Mesenchymal stem cell (in vitro differentiated cells and primary cell): ENCODE results near the gene ANKS1A.

Experiments used
- DNase-seq: peaks from one replicate; pipeline ENCODE4 v3.0.0-alpha.2; 2013
- H2AFZ ChIP-seq: one replicate; pipeline ENCODE4 v1.6.1; 2013; ENCODE audit warnings: low read depth, mild to moderate bottlenecking, control low read depth, inconsistent platforms, low read length, moderate library complexity
- H2AK5ac ChIP-seq: 2 replicates; pipeline ENCODE4 v1.6.1; 2013; ENCODE audit warnings: low read length, moderate library complexity, mild to moderate bottlenecking, inconsistent platforms; ENCODE audit not compliant: severe bottlenecking
- H2BK120ac ChIP-seq: one replicate; pipeline ENCODE4 v1.6.1; 2013; ENCODE audit warnings: low read depth, mild to moderate bottlenecking, inconsistent platforms, low read length, moderate library complexity
- H2BK12ac ChIP-seq, 2 experiments: one replicate each; pipeline ENCODE4 v1.6.1; 2013; ENCODE audit warnings: inconsistent platforms in 2 of 2, low read length in 2 of 2, mild to moderate bottlenecking in 2 of 2, moderate library complexity in 2 of 2, control low read depth in 1 of 2
- H2BK15ac ChIP-seq: one replicate; pipeline ENCODE4 v1.6.1; 2013; ENCODE audit warnings: mild to moderate bottlenecking, low read depth, inconsistent platforms; ENCODE audit not compliant: poor library complexity, severe bottlenecking
- H2BK5ac ChIP-seq: 2 replicates; pipeline ENCODE4 v1.6.1; 2013; ENCODE audit warnings: low read depth, mild to moderate bottlenecking, low read length, control low read depth, inconsistent platforms; ENCODE audit not compliant: poor library complexity, severe bottlenecking
- H3K14ac ChIP-seq, 2 experiments: one replicate each; pipeline ENCODE4 v1.6.1; 2013; ENCODE audit warnings: inconsistent platforms in 2 of 2, low read length in 2 of 2, control low read depth in 1 of 2, mild to moderate bottlenecking in 1 of 2, moderate library complexity in 1 of 2
- H3K18ac ChIP-seq, 2 experiments: one replicate each; pipeline ENCODE4 v1.6.1; 2013; ENCODE audit warnings: inconsistent platforms in 2 of 2, low read length in 2 of 2, control low read depth in 1 of 2, low read depth in 1 of 2, mild to moderate bottlenecking in 1 of 2
- H3K23ac ChIP-seq, 2 experiments: one replicate each; pipeline ENCODE4 v1.6.1; 2013; ENCODE audit warnings: inconsistent platforms in 2 of 2, low read length in 2 of 2, mild to moderate bottlenecking in 2 of 2, moderate library complexity in 2 of 2, control low read depth in 1 of 2
- H3K27ac ChIP-seq: 2 replicates; pipeline ENCODE4 v1.5.1; 2013; ENCODE audit warnings: mild to moderate bottlenecking, moderate library complexity, low read length, control low read depth, inconsistent platforms; ENCODE audit not compliant: poor library complexity, severe bottlenecking
- H3K27me3 ChIP-seq, 2 experiments: 2 replicates each; pipeline versions ENCODE4 v1.6.1 to v1.7.0; 2013; ENCODE audit warnings: low read length in 2 of 2, mild to moderate bottlenecking in 2 of 2, moderate library complexity in 2 of 2, control low read depth in 1 of 2, inconsistent platforms in 1 of 2; ENCODE audit not compliant: control insufficient read depth in 1 of 2, insufficient read depth in 1 of 2
- H3K36me3 ChIP-seq, 2 experiments: 2 replicates each; pipeline versions ENCODE4 v1.6.1 to v1.7.0; 2013; ENCODE audit warnings: low read length in 2 of 2, control low read depth in 1 of 2, inconsistent platforms in 1 of 2, low read depth in 1 of 2, mild to moderate bottlenecking in 1 of 2; ENCODE audit not compliant: insufficient read depth in 2 of 2, control insufficient read depth in 1 of 2
- H3K4ac ChIP-seq, 2 experiments: one replicate each; pipeline ENCODE4 v1.6.1; 2013; ENCODE audit warnings: inconsistent platforms in 2 of 2, low read length in 2 of 2, mild to moderate bottlenecking in 2 of 2, moderate library complexity in 2 of 2, control low read depth in 1 of 2, low read depth in 1 of 2
- H3K4me1 ChIP-seq: 2 replicates; pipeline ENCODE4 v1.6.1; 2013; ENCODE audit warnings: low read depth, low read length, control low read depth; ENCODE audit not compliant: control insufficient read depth, insufficient read depth
- H3K4me2 ChIP-seq: 2 replicates; pipeline ENCODE4 v1.6.1; 2013; ENCODE audit warnings: low read length, mild to moderate bottlenecking, inconsistent platforms; ENCODE audit not compliant: poor library complexity, severe bottlenecking
- H3K4me3 ChIP-seq, 2 experiments: 2 replicates each; pipeline versions ENCODE4 v1.5.1 to v1.7.0; 2013; ENCODE audit warnings: low read length in 2 of 2, mild to moderate bottlenecking in 2 of 2, control low read depth in 1 of 2, low read depth in 1 of 2; ENCODE audit not compliant: insufficient read depth in 1 of 2
- H3K79me1 ChIP-seq: replicated peaks from 2 replicates; pipeline ENCODE4 v1.6.1; 2013; ENCODE audit warnings: mild to moderate bottlenecking, control low read depth, low read length, inconsistent platforms; ENCODE audit not compliant: poor library complexity, severe bottlenecking
- H3K9ac ChIP-seq: 2 replicates; pipeline ENCODE4 v1.7.0; 2013; ENCODE audit warnings: mild to moderate bottlenecking, low read length, moderate library complexity
- H3K9me3 ChIP-seq: 2 replicates; pipeline ENCODE4 v1.7.0; 2013; ENCODE audit warnings: mild to moderate bottlenecking, low read length; ENCODE audit not compliant: control insufficient read depth
- H4K8ac ChIP-seq: one replicate; pipeline ENCODE4 v1.6.1; 2013; ENCODE audit warnings: inconsistent platforms, mild to moderate bottlenecking, low read length, moderate library complexity
- H4K91ac ChIP-seq: one replicate; pipeline ENCODE4 v1.6.1; 2013; ENCODE audit warnings: mild to moderate bottlenecking, low read length, inconsistent platforms
- WGBS: methylation state at CpG from one replicate; pipeline ENCODE4 v1.1.7; 2013; ENCODE audit warnings: mixed read lengths; 5-methylcytosine and 5-hydroxymethylcytosine counted together

The ANKS1A gene

DNA sequence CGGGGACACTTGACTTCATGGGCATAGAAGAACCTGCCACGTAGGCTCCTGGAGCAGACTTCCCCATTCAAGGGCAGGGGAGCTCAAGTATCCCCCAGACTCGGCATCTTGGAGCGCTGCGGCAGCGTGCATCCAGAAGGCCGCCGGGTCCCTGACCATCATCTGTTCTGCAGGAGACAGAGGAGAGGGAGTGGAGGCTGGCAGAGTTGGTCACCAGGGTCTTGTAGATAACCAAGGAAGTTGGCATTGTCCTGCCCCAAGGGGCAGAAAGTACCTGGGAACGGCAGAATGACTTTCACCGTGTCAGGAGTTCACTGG lies 169.3 kb downstream of the ANKS1A start:
- DNase-seq: no peak
- Histone ChIP-seq H2BK12ac (no peak overlapping the region), H4K91ac (no peak overlapping the region), H3K4ac (no peak overlapping the region), H3K27ac (no peak overlapping the region), H2BK120ac (no peak overlapping the region), H3K4me3 (no peak overlapping the region), H3K14ac (no peak overlapping the region), H3K23ac (no peak overlapping the region), H3K18ac (no peak overlapping the region), H3K9me3 (no peaks in the 10 kb centered on the region), H2AFZ (no peak overlapping the region), H3K4me1 (peaks cover 6% of the 10 kb centered on the region), H4K8ac (no peak overlapping the region), H2AK5ac (no peak overlapping the region), H2BK15ac (no peak overlapping the region), H2BK5ac (no peak overlapping the region), H3K9ac (no peak overlapping the region), H3K79me1 (peaks cover 6% of the 10 kb centered on the region), H3K4me2 (no peak overlapping the region), H3K27me3 (no peaks in the 10 kb centered on the region), H3K36me3 (peaks cover 39 to 78% of the 10 kb centered on the region in 2 experiments)
- WGBS: 97% methylated on average over 8 of the region's 10 CpGs

DNA sequence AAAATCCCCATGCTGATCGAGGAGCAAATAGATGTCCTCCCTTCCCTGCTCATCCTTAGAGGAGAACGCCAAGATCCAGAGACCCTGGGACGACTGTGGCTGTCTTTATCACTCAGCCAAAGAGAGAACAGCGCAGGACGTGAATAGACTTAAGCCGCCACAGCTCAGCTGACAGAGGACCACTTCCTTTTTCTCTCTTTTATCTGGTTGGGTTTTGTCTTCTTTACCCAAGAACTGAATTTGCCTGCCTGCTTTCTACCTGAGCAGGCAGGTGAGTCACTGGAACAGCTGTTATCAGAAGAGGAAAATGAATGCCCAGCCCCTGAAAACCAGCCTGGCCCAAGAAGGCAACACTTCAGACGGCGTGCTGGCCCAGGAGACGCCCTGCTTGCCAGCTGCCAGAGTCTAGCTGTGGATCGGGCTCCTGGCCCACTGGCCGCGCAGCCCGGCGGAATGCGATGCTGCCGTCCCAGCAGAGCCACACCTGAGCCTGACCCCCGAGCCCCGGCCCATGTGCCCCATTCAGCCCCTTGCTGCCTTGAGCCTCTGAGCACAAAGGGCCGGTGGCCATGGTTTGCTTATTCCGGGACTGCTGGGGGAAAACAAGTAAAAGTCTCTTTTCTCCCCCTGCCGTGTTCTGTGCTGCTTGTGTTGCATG lies 169.9 kb downstream of the ANKS1A start:
- no peak overlapping the region for H2BK120ac ChIP-seq
- 98% methylated on average over 21 of the region's 21 CpGs for WGBS
- no peaks in the 10 kb centered on the region for H3K9me3 ChIP-seq
- H3K14ac ChIP-seq: no peak overlapping the region
- no peak overlapping the region for H3K9ac ChIP-seq
- H3K18ac ChIP-seq: no peak overlapping the region
- no peak overlapping the region for H2AFZ ChIP-seq
- peaks cover 6% of the 10 kb centered on the region for H3K79me1 ChIP-seq
- H2BK12ac ChIP-seq: no peak overlapping the region
- H3K36me3 ChIP-seq: peaks cover 40 to 82% of the 10 kb centered on the region in 2 experiments
- H2BK5ac ChIP-seq: no peak overlapping the region
- H4K91ac ChIP-seq: no peak overlapping the region
- H3K27me3 ChIP-seq: no peaks in the 10 kb centered on the region
- H2AK5ac ChIP-seq: no peak overlapping the region
- no peak overlapping the region for H3K4me2 ChIP-seq
- no peak overlapping the region for H3K4me3 ChIP-seq
- H3K23ac ChIP-seq: no peak overlapping the region
- no peak overlapping the region for H3K27ac ChIP-seq
- H4K8ac ChIP-seq: no peak overlapping the region
- H2BK15ac ChIP-seq: no peak overlapping the region
- no peak for DNase-seq
- peaks cover 10% of the 10 kb centered on the region for H3K4me1 ChIP-seq
- H3K4ac ChIP-seq: no peak overlapping the region

DNA sequence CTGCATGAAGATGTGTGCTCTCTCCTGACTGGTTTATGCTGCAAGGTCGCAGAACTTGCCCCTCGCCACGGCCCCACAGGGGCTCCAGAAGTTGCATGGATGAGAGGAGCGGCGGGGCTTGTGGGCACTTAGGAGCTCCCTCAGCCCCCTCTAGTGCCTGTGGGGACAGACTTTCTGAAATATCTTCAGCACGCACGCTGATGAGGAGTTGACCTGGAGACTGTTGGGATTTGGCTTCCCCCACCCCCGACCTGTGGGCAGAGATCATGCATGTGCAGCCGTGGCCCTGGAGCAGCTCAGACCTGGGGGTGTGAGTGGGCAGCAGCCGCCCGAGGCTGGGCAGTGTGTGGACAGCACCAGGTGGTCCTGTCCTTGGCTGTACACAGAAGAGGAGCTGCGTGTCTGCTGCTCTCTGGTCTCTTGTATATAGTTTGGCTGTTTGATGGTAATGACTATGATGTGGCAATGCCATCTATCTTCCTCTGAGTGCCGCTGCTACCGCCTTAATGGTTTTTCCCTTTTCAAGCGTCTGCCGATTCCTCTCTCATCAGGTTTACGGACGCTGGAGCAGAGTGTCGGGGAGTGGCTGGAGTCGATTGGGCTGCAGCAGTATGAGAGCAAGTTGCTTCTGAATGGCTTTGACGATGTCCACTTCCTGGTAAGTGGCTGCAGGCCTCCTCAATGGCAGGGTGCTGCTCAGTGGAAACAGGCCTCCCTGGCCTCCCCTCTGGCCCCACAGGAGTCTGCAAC lies 170.7 kb downstream of the ANKS1A start:
- Histone ChIP-seq H3K4ac (no peak overlapping the region), H3K9ac (no peak overlapping the region), H3K9me3 (no peaks in the 10 kb centered on the region), H2BK5ac (no peak overlapping the region), H3K4me2 (no peak overlapping the region), H3K79me1 (peaks cover 6% of the 10 kb centered on the region), H4K8ac (no peak overlapping the region), H2BK12ac (no peak overlapping the region), H3K14ac (no peak overlapping the region), H3K27me3 (no peaks in the 10 kb centered on the region), H2AK5ac (no peak overlapping the region), H3K18ac (no peak overlapping the region), H3K36me3 (peaks cover 33 to 83% of the 10 kb centered on the region in 2 experiments), H3K23ac (no peak overlapping the region), H3K27ac (no peak overlapping the region), H4K91ac (no peak overlapping the region), H2BK15ac (no peak overlapping the region), H3K4me3 (no peak overlapping the region), H3K4me1 (peaks cover 8% of the 10 kb centered on the region), H2BK120ac (no peak overlapping the region), H2AFZ (no peak overlapping the region)
- WGBS: 94% methylated on average over 21 of the region's 21 CpGs
- no peak for DNase-seq

DNA sequence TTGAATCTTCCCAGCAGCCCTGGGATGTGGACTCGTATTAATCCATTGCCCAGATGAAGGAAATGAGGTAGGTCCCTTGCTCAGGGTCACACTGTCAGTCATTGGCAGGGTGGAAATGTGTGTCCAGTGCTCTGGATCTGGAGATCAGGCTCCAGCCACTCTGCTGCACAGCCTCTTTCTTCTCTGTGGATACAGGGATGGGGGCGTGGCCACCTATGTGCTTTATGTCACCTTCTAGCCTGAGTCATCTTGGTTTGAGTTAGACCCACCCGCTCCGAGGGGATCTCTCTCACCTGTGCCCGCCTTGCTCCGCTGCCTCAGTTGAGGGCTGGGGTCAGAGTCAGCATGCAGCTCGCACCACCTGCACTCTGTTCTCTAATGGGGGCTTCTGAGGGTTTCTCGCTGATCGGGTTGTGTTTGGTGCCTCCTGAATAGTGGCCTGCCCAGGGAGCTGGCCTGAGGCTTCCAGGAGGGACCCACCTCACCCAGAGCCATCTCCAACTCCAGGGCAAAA lies 172.1 kb downstream of the ANKS1A start:
- Histone ChIP-seq H3K36me3 (peaks cover 38 to 89% of the 10 kb centered on the region in 2 experiments), H3K18ac (no peak overlapping the region), H3K4me3 (no peak overlapping the region), H3K9me3 (no peaks in the 10 kb centered on the region), H2BK12ac (no peak overlapping the region), H3K79me1 (peaks cover 5% of the 10 kb centered on the region), H2BK120ac (no peak overlapping the region), H2BK15ac (peak overlapping the region; percentile 17), H3K4me1 (peaks cover 6% of the 10 kb centered on the region), H3K4me2 (no peak overlapping the region), H4K91ac (no peak overlapping the region), H2BK5ac (no peak overlapping the region), H4K8ac (no peak overlapping the region), H3K9ac (no peak overlapping the region), H2AFZ (no peak overlapping the region), H3K4ac (no peak overlapping the region), H3K27me3 (no peaks in the 10 kb centered on the region), H3K14ac (no peak overlapping the region), H3K23ac (no peak overlapping the region), H2AK5ac (no peak overlapping the region), H3K27ac (no peak overlapping the region)
- 98% methylated on average over 9 of the region's 9 CpGs for WGBS
- no peak for DNase-seq
